Astrocyte (in vitro differentiated cells and primary cell): ENCODE results near the gene CALHM1.

Experiments used
- EZH2 ChIP-seq: IDR thresholded peaks from 2 replicates; pipeline ENCODE4 v1.6.1; 2012; ENCODE audit warnings: mild to moderate bottlenecking, low read length, inconsistent platforms; ENCODE audit not compliant: insufficient read depth
- TF ChIP-seq, protein P1 (sequence below): IDR thresholded peaks from 2 replicates; pipeline ENCODE4 v1.5.1; 2011; ENCODE audit warnings: low read depth, mild to moderate bottlenecking, inconsistent platforms, low read length, moderate library complexity; ENCODE audit not compliant: insufficient read depth

DNA sequence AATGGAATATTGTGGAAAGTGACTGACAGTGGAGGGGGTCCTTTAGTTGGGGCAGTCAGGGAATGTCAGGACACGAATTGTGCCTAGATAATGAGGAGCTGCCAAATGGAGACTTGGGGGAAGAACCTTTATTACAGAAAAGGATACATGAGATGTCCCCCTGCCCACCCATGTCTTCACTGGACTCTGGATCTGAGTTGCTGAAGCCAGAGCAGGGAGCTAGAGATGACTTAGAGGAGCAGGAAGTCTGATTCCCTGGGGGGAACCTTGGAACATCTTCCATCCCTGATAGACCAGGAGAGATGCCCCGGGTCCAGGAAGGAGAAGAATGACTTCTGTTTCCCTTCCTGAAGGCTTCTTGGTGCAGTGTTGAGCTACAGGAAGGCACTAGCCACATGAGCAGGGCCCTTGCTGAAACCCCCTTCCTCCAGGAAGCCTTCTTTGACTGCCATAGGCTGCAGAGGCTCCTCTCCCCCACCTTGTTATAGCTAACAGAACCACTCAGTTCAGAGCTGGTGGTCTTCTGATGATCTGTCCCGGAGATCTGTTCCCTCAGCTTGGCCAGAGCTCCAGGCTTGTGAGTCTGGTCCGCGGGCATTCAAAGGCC is 34.1 kb upstream of the CALHM1 start:
- TF ChIP-seq, protein P1, sequence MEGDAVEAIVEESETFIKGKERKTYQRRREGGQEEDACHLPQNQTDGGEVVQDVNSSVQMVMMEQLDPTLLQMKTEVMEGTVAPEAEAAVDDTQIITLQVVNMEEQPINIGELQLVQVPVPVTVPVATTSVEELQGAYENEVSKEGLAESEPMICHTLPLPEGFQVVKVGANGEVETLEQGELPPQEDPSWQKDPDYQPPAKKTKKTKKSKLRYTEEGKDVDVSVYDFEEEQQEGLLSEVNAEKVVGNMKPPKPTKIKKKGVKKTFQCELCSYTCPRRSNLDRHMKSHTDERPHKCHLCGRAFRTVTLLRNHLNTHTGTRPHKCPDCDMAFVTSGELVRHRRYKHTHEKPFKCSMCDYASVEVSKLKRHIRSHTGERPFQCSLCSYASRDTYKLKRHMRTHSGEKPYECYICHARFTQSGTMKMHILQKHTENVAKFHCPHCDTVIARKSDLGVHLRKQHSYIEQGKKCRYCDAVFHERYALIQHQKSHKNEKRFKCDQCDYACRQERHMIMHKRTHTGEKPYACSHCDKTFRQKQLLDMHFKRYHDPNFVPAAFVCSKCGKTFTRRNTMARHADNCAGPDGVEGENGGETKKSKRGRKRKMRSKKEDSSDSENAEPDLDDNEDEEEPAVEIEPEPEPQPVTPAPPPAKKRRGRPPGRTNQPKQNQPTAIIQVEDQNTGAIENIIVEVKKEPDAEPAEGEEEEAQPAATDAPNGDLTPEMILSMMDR = no peak
- no peak for TF ChIP-seq EZH2
